ENCODE measurements around the gene ADORA3. TPM values are rescaled to one million over a fixed set of nuclear protein-coding genes. Genes with fewer than 3 reads are reported as not detected.

Gene ADORA3
- total RNA-seq, 1 experiment from 2014 or later, result not detected

DNA sequence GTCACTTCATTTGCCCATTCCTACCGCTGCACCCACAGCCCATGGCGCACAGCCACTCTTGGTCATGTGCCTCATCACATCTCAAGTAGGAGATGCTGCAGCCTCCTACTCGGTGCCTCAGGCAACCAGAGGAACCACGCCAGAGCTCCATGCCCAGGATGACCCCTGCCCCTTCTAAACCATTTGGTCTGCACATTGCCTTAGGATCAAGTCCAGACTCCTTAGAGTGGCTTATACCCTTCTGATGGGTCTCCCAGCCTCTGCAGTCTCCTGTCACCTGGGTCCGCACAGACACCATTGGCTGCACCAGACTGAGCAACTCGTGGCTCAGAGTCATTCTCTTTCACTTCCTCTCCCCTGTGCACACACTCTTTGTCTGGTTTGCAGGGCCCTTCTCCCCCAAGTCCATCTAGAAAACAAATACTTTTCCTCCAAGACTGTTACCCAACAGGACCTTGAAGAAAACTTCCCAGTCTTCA, 2.2 kb upstream of the ADORA3 start:
- no peaks in the 10 kb centered on the region for H3K4me1 ChIP-seq (ENCODE audit: insufficient read depth, low read length, poor library complexity, severe bottlenecking)
- H3K27me3 ChIP-seq (replicated peaks; ENCODE audit: insufficient read depth, low read depth, low read length, poor library complexity), result peaks cover 13% of the 10 kb centered on the region
- intact Hi-C loops (cut with micrococcal nuclease; ENCODE audit: unreplicated experiment), result loop anchor here (5.0 kb wide), 1 partner anchor 152 kb away; no protein-coding TSS in a partner anchor
- H3K4me3 ChIP-seq (ENCODE audit: low read depth, low read length, poor library complexity, severe bottlenecking), result no peak overlapping the region
- no peaks in the 10 kb centered on the region for H3K36me3 ChIP-seq (ENCODE audit: insufficient read depth, low read length, poor library complexity, severe bottlenecking)
- TF ChIP-seq, protein P1, sequence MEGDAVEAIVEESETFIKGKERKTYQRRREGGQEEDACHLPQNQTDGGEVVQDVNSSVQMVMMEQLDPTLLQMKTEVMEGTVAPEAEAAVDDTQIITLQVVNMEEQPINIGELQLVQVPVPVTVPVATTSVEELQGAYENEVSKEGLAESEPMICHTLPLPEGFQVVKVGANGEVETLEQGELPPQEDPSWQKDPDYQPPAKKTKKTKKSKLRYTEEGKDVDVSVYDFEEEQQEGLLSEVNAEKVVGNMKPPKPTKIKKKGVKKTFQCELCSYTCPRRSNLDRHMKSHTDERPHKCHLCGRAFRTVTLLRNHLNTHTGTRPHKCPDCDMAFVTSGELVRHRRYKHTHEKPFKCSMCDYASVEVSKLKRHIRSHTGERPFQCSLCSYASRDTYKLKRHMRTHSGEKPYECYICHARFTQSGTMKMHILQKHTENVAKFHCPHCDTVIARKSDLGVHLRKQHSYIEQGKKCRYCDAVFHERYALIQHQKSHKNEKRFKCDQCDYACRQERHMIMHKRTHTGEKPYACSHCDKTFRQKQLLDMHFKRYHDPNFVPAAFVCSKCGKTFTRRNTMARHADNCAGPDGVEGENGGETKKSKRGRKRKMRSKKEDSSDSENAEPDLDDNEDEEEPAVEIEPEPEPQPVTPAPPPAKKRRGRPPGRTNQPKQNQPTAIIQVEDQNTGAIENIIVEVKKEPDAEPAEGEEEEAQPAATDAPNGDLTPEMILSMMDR (conservative IDR thresholded peaks at IDR 0.05; ENCODE audit: low read depth, low read length), result no peak
- H3K27ac ChIP-seq (ENCODE audit: low read depth, low read length, poor library complexity, severe bottlenecking), result no peak overlapping the region
- no TSS peak for BruUV-seq (replicated peaks)
- no peak for DNase-seq (ENCODE audit: low spot score)
- ChIA-PET POLR2A (ENCODE audit: low non-redundant PET) (no interaction called here), CTCF (no interaction called here)
- H3K9me3 ChIP-seq (ENCODE audit: low read depth, low read length, poor library complexity, severe bottlenecking), result no peaks in the 10 kb centered on the region

DNA sequence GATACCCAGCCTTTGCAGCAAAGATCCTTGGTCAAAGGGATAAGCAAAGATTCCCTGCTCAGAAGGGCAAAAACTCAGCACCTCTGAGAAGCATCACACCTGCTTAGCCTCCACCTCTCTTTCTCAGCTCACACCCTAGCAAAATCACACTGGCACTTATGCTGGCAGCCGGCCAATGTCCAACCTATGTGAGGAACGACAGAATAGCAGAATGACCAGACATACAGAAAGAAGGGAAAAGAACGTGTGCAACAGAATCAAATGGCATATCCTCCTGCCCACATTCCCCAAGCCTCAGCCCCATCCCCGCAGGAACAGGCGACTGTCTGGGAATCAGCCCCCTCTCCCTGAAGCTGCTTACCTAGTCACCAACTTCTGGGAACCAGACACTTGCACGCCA, 664 bp upstream of the ADORA3 start:
- BruUV-seq (replicated peaks), result no TSS peak
- Histone ChIP-seq H3K36me3 (ENCODE audit: insufficient read depth, low read length, poor library complexity, severe bottlenecking) (no peaks in the 10 kb centered on the region), H3K4me1 (ENCODE audit: insufficient read depth, low read length, poor library complexity, severe bottlenecking) (no peaks in the 10 kb centered on the region), H3K4me3 (ENCODE audit: low read depth, low read length, poor library complexity, severe bottlenecking) (no peak overlapping the region), H3K9me3 (ENCODE audit: low read depth, low read length, poor library complexity, severe bottlenecking) (no peaks in the 10 kb centered on the region), H3K27ac (ENCODE audit: low read depth, low read length, poor library complexity, severe bottlenecking) (no peak overlapping the region), H3K27me3 (replicated peaks; ENCODE audit: insufficient read depth, low read depth, low read length, poor library complexity) (peaks cover 24% of the 10 kb centered on the region)
- TF ChIP-seq EZH2 (IDR thresholded peaks at IDR 0.05; ENCODE audit: borderline replicate concordance, low read depth, low read length, poor library complexity, severe bottlenecking), result no peak
- TF ChIP-seq, protein P1 (conservative IDR thresholded peaks at IDR 0.05; ENCODE audit: low read depth, low read length), result no peak
- ChIA-PET POLR2A (ENCODE audit: low non-redundant PET) (no interaction called here), CTCF (no interaction called here)
- DNase-seq (ENCODE audit: low spot score), result no peak
- intact Hi-C loops (cut with micrococcal nuclease; ENCODE audit: unreplicated experiment), result no loop called here

DNA sequence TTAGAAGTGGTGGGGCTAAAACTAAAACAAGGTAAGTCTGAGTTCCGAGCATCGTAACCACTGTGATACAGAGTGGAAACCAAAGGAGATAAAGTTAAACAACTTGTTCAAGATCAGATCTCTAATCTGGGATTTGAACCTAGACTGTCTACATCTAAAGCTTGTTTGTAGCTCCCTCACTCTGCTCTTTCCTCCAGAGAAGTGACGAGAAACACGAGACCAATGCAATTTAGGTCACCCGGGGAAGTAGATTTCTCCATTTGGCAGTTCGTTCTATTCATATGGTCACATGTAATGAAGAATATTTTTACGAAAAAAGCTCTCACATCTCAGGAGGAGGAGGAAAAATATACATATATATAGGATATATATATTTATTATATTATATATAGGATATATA, 1.8 kb downstream of the ADORA3 start:
- Histone ChIP-seq H3K27ac (ENCODE audit: low read depth, low read length, poor library complexity, severe bottlenecking) (no peak overlapping the region), H3K27me3 (replicated peaks; ENCODE audit: insufficient read depth, low read depth, low read length, poor library complexity) (peaks cover 24% of the 10 kb centered on the region), H3K36me3 (ENCODE audit: insufficient read depth, low read length, poor library complexity, severe bottlenecking) (no peaks in the 10 kb centered on the region), H3K4me3 (ENCODE audit: low read depth, low read length, poor library complexity, severe bottlenecking) (no peak overlapping the region), H3K9me3 (ENCODE audit: low read depth, low read length, poor library complexity, severe bottlenecking) (no peaks in the 10 kb centered on the region), H3K4me1 (ENCODE audit: insufficient read depth, low read length, poor library complexity, severe bottlenecking) (no peaks in the 10 kb centered on the region)
- CTCF ChIA-PET, result no interaction called here
- no peak for TF ChIP-seq EZH2 (IDR thresholded peaks at IDR 0.05; ENCODE audit: borderline replicate concordance, low read depth, low read length, poor library complexity, severe bottlenecking)
- TF ChIP-seq, protein P1 (conservative IDR thresholded peaks at IDR 0.05; ENCODE audit: low read depth, low read length), result no peak
- intact Hi-C loops (cut with micrococcal nuclease; ENCODE audit: unreplicated experiment), result no loop called here
- no TSS peak for BruUV-seq (replicated peaks)
- no peak for DNase-seq (ENCODE audit: low spot score)
- POLR2A ChIA-PET (ENCODE audit: low non-redundant PET), result no interaction called here
